ENCODE data around the gene BORCS5.

GRCh38 chr12:12450043-12450471, 93.2 kb downstream of the BORCS5 start:
- TF ChIP-seq EZH2 (IDR thresholded peaks at IDR 0.05; ENCODE audit: insufficient read depth, poor library complexity, severe bottlenecking) (no peak), EZH2phosphoT487 (IDR thresholded peaks at IDR 0.05; ENCODE audit: insufficient read depth, low read depth) (no peak)

All from GM23248 (cell line).